Adipose tissue (tissue), 3 donors: Measurements from ENCODE around the gene TMEM151A. TPM values are rescaled to one million over a fixed set of nuclear protein-coding genes. Genes with fewer than 3 reads are reported as not detected.
A peak's percentile ranks its signal among the peaks of the same experiment; 100 is the strongest.
"Not testable (repeated sequence)": the region's sequence is repeated elsewhere in the genome, so short reads cannot be mapped to it uniquely, and the experiment has no call there.

Experiments used
- H3K27ac ChIP-seq: one replicate; pipeline ENCODE4 v1.5.1; 2013; ENCODE audit warnings: low read depth, low read length
- WGBS, 3 donors: extraction: QIAGEN DNeasy Blood & Tissue Kit; methylation state at CpG; one replicate each; pipeline ENCODE4 v1.1.7; 2013; 5-methylcytosine and 5-hydroxymethylcytosine counted together
- polyA plus RNA-seq, 3 donors: library from polyadenylated mRNA; stranded (reverse); fragments of 200-250 nt; gene quantifications; one replicate each; pipeline ENCODE4 v1.2.3, GENCODE V29; 2013
- donor health status: healthy with polysubstance abuse.
- donor health status: Bipolar disorder and iron deficiency.
- donor health status: healthy.

TMEM151A gene
- polyA plus RNA-seq, 3 donors = 0.22 to 1.3 (median 0.75) TPM

DNA sequence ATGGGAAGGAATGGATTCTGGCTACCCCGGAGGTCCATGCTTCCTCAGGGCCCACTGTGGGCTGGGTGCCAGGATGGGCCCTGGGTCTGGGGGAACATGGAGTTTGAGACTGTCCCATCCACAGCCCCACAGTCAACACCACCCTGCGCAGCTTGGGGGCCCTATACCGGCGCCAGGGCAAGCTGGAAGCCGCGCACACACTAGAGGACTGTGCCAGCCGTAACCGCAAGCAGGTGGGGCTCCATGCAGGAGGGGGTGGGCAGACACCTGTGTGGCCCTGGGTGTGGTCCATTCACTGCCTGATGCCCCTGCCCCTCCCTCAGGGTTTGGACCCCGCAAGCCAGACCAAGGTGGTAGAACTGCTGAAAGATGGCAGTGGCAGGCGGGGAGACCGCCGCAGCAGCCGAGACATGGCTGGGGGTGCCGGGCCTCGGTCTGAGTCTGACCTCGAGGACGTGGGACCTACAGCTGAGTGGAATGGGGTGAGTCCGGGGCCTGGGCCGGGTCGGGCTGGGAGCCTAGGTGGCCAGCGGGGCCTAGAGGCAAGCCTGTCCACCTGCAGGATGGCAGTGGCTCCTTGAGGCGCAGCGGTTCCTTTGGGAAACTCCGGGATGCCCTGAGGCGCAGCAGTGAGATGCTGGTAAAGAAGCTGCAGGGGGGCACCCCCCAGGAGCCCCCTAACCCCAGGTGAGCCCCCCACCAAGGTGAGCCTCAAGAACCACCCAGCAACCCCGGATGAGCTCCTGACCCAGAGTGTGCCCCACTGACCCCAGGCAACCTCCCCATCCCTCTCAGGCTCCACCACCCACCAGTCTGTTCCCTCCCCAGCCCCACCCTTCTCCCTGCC is 25.9 kb upstream of the TMEM151A start:
- no peak overlapping the region for H3K27ac ChIP-seq
- WGBS, 3 donors = 92 to 93% (median 93%) methylated on average over 19 to 26 of the region's 26 CpGs

DNA sequence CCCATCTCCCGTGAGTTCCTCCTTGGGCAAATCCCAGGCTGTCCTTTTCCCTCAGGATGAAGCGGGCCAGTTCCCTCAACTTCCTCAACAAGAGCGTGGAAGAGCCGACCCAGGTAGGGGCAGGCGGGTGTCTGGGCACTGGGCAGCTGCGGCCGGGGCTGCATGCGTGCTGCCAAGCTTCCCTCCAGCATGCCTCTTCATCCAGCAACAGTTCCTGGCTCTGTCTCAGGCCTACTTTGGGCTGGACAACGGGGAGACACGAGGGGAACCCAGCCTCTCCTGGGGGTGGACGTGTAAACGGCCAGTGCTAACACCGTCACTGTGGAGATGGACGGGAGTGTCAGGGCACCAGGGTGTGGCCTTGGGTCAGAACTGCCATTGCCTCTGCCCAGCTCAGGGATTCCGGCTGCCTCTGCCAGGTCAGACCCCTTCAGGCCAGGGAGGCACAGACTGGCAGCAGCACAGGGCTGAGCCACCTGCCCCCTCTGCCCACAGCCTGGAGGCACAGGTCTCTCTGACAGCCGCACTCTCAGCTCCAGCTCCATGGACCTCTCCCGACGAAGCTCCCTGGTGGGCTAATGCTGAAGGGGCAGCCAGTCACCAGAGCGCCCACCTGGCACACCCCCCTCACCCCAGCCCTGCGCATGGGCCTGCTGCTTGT is 25.2 kb upstream of the TMEM151A start:
- no peak overlapping the region for H3K27ac ChIP-seq
- 83 to 88% (median 86%) methylated on average over 20 of the region's 20 CpGs for WGBS, 3 donors

DNA sequence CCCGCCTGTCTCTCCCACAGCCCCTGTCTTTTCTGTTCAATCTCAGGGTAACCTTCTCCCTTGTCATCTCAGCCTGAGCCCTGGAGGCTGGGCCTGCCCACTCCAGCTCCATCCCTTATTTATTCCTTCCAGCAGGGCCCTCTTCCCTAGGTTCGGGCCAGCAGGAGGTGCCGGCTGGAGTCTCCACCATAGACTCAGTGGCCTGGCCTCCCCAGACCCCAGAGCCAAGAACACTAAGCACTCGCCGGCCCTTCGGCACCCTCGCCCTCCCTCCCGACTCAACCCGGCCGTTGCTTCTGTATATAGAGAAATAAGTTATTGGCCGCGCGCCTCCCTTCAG is 24.7 kb upstream of the TMEM151A start:
- H3K27ac ChIP-seq = no peak overlapping the region
- WGBS, 3 donors = 17 to 23% (median 21%) methylated on average over 13 of the region's 13 CpGs

DNA sequence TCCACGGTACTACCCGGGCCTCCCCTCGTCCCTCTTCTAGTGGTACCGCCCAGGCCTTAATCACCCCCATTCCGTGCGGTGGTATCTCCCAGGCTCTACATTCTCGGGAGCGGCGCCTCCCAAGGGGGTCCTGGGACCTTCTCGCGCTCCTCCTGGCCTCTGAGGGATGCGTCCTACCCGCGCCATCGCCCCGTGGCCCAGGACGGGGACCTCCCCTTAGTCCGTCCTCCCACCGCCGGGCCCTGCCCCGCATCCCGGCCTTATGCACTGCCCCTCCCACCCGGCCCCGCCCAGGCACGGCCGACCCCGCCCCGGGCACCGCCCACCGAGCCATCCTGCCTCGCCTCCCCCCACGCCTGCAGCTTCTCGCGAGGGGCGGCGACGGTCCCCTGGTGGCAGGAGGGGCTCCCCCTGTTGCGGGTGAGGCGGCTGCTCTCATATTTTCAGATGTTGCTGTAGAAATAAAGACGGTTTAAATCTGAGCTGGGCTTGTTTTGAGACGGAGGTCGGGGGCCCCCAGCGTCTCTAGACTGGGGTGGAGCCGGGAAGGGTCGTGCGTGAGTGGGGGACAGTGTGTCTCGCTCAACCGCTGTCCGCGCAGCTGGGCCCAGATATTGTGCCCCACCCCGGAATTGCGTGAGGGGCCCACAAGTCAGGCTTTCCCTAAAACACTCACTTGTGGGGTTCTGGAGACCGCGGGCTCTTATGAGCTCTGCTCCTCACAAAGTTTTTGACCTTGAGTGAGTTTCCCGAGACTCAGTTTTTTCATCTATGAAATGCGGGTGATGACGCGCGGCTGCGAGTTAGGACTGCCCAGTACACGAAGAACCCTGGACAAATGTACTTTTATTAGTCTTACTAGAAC is 24.1 kb upstream of the TMEM151A start:
- peak overlapping the region; percentile 76 for H3K27ac ChIP-seq
- WGBS, 3 donors = 0 to 1% (median 1%) methylated on average over 57 to 61 of the region's 61 CpGs

DNA sequence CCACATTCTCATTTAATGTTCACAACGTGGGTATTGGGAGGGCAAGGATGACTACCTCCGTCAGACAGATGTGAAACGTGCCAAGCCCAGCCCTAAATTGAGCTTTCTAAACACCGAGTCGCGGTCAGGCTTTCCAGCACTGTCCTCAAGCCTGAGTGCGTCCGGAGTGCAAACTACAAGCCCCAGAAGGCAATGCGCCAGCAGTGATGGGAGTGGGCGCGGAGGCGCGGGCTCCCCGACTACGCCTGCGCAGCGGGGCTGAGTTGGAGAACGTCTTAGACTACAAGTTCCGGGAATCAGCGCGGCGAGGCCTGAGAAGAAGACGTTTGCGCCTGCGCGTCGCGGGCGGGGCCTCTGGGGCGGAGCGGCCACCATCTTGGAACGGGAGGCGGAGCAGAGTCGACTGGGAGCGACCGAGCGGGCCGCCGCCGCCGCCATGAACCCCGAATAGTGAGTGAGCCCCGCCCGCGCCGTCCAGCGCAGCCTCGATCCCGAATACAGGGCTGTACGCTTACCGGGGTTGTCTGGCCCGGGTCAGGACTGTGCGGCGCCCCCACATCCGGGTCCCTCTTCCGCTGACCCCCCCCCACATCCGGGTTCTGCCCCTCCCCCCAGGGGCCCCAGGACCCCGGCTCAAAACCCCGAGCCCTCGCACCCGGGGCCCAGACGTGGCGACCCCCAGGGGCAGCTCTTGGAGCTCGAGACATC is 23.3 kb upstream of the TMEM151A start, which contains the start of gene RAB1B:
Gene RAB1B, plus strand, starts transcription at position 396 of the 708 bp plus-strand sequence. Its CDS starts 41 bp downstream, at position 437.
- peak within 1 kb of the TSS; percentile 76 for H3K27ac ChIP-seq
- WGBS, 3 donors = 0 to 1% (median 0%) methylated on average over 53 to 64 of the region's 64 CpGs

DNA sequence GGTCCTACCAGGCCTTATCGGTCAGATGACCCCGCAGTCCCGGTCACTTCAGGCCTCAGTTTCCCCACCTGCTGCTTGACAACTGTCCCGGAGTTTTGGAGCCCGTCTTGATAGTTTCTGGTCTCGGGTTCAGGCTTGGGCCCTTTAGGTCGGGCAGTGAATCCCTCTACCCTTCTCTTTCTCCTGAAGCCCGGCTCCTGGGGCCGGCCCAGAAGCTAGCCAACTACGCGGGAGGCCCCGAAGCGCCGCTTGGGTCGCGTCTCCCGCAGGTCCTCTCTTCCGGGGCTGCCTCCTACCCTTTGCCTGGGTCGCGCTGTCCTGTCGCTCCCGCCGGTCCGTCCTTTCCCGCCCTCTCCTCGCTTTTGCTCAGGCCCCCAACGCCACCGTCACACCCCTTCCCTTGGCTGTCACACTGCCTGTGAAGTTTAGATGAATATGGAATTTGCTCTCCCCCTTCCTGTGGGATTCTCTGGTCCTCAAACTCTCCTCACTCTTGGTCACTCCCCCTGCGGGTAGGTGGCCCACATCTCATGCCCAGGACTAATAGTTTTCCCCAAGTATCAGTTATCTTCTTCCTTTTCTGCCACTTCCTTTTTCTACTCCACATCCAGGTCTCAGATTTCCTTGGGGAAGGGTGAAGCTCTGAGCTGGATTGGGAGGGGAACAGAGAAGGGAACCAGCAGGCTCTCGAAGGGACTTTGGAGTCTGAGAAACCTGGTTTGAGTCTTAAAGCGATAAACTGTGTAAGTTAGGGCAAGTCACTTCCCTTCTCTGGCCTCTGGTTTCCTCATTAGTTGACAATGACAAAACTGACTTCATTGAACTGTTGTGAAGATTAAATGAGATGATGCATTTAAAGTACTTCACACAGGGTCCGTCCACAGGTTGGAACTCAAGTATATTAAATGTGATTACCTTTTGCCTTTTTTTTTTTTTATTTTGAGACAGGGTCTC is 22.5 kb upstream of the TMEM151A start:
- H3K27ac ChIP-seq = peak overlapping the region; percentile 20
- WGBS, 3 donors = 1 to 3% (median 2%) methylated on average over 26 to 32 of the region's 32 CpGs

DNA sequence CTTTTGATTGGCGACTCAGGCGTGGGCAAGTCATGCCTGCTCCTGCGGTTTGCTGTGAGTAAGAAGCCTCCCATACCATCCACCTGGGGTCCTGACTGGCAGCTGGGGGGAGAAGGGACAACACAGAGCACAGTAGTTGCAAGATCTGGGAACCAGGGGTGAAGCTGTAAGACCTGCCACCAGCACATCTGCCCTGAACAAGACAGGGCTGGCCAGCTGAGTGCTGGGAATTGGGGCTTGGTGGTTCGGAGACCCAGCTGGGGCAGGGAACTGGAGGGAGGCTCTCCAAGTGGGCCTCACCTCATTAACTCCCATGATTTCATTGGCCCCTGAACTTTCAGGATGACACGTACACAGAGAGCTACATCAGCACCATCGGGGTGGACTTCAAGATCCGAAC is 19.9 kb upstream of the TMEM151A start:
- no peak overlapping the region for H3K27ac ChIP-seq
- WGBS, 3 donors = 91 to 94% (median 93%) methylated on average over 7 of the region's 7 CpGs

DNA sequence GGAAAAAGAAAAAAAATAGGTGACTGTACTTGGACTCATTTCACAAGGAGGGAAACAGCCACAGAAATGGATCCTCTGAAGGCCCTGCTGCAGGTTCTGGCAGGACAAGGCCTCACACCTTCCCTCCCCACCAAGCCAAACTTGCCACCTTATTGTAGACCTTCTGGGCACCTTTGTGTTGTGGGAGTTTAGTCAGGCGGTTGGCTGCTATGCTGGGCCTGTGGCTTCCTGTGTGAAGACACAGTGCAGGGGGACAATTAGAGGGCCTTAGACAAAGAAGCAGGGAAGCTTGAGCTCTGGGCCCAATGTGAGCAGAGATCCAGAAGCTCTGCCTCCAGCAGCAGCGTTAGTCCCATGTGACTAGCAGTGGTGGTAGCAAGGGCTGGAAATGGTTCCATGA is 19.1 kb upstream of the TMEM151A start:
- no peak overlapping the region for H3K27ac ChIP-seq

GRCh38 chr11:66274219-66274618 is 17.5 kb upstream of the TMEM151A start:
- no peak overlapping the region for H3K27ac ChIP-seq
- 69 to 72% (median 72%) methylated on average over 1 of the region's 1 CpG for WGBS, 3 donors

More for the DNA sequence above, 19.1 kb upstream of the TMEM151A start:
- 80 to 100% (median 88%) methylated on average over 2 of the region's 2 CpGs for WGBS, 3 donors

- no peak overlapping the region for H3K27ac ChIP-seq
- 95% methylated on average over 8 of the region's 8 CpGs for WGBS, 3 donors
Observed at GRCh38 chr11:66275396-66275795, 16.3 kb upstream of the TMEM151A start.

DNA sequence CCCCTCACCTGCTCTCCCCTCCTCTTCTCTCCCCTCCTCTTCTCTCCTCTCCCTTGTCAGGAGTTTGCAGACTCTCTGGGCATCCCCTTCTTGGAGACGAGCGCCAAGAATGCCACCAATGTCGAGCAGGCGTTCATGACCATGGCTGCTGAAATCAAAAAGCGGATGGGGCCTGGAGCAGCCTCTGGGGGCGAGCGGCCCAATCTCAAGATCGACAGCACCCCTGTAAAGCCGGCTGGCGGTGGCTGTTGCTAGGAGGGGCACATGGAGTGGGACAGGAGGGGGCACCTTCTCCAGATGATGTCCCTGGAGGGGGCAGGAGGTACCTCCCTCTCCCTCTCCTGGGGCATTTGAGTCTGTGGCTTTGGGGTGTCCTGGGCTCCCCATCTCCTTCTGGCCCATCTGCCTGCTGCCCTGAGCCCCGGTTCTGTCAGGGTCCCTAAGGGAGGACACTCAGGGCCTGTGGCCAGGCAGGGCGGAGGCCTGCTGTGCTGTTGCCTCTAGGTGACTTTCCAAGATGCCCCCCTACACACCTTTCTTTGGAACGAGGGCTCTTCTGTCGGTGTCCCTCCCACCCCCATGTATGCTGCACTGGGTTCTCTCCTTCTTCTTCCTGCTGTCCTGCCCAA is 15.6 kb upstream of the TMEM151A start:
- WGBS, 3 donors = 85 to 89% (median 87%) methylated on average over 14 of the region's 14 CpGs
- H3K27ac ChIP-seq = no peak overlapping the region

DNA sequence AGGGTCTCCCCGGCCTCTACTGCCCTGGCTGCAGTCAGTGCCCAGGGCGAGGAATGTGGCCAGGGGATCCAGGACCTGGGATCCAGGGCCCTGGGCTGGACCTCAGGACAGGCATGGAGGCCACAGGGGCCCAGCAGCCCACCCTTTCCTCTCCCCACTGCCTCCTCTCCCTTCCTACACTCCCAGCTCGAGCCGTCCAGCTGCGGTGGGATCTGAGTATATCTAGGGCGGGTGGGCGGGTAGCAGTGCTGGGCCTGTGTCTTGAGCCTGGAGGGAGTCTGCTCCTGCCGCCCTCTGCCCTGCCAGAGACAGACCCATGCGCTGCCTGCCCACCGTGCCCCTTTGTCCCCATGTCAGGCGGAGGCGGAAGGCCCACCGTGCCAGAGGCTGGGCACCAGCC is 15.1 kb upstream of the TMEM151A start:
- WGBS, 3 donors = 80% methylated on average over 12 to 13 of the region's 13 CpGs
- not testable (repeated sequence) for H3K27ac ChIP-seq

- 57 to 75% (median 58%) methylated on average over 4 of the region's 4 CpGs for WGBS, 3 donors
- not testable (repeated sequence) for H3K27ac ChIP-seq
Observed at GRCh38 chr11:66277064-66277463, 14.6 kb upstream of the TMEM151A start.

GRCh38 chr11:66277471-66278362 is 14.0 kb upstream of the TMEM151A start, which contains the start of gene CNIH2:
CNIH2 (plus strand) TSS chr11:66278175; CDS start chr11:66278457, 282 bp downstream.
- 7 to 10% (median 8%) methylated on average over 25 to 84 of the region's 84 CpGs for WGBS, 3 donors

DNA sequence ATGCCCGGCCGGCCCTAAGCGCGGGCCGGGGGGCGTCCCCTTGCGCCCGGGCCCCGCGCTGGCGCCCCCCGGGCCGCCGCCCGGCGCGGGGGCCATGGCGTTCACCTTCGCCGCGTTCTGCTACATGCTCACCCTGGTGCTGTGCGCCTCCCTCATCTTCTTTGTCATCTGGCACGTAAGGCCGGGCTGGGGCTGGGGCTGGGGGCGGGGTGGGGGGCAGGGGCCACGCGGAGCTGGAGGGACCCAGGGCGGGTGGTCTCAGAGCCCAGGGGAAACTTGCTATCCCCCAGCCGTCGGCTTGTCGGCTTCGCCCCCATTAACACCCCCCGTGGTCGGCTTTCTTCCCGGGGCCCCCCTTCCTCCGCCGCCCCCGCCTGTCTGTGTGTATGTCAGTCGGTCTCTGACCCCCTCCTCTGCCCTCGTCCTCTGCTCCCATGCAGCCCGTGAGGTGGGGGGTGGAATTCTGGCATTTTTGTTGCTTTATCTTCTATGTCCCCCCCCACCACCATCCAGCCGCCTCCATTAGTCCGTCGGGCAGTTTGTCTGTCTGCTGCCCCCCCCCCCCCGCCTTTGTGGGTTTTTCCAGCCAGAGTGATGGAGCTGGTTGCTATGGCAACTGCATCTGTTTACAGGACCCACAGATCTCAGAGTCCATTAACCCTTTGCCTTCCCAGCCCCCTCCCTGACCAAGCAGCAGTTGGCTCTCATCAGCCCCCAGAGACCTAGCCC is 13.2 kb upstream of the TMEM151A start:
- 4 to 6% (median 4%) methylated on average over 21 to 45 of the region's 45 CpGs for WGBS, 3 donors
- no peak overlapping the region for H3K27ac ChIP-seq

More at GRCh38 chr11:66277471-66278362, 14.0 kb upstream of the TMEM151A start, which contains the start of gene CNIH2:
- no peak within 1 kb of the TSS for H3K27ac ChIP-seq
